WTC11 (cell line): ENCODE data around the gene KCTD18. TPM values are rescaled to one million over a fixed set of nuclear protein-coding genes. Genes with fewer than 3 reads are reported as not detected.

Source experiments
- ATAC-seq: fragments of 200-7000 bp; cut with Tn5 transposase; 2 replicates; pipeline ENCODE4 v1.10.0; 2021; ENCODE audit warnings: mild to moderate bottlenecking, moderate library complexity
- CTCF ChIA-PET: fragments of 300-600 bp; sonication (Branson Sonifier 250); formaldehyde crosslinking; loops from one replicate; lab custom pipeline; 2021; ENCODE audit warnings: antibody characterized with exemption; lab: Charles Lee
- POLR2A ChIA-PET: fragments of 350-600 bp; sonication (Branson Sonifier 250); formaldehyde crosslinking; loops from one replicate; lab custom pipeline; 2021; ENCODE audit warnings: antibody characterized with exemption; lab: Charles Lee
- DNase-seq: peaks from one replicate; pipeline ENCODE4 v3.0.0; 2021; ENCODE audit warnings: low spot score
- H3K27ac Mint-ChIP-seq: 2 replicates; pipeline ENCODE4 v1.8.0; 2021; ENCODE audit warnings: mixed read lengths
- H3K27me3 Mint-ChIP-seq: 2 replicates; pipeline ENCODE4 v1.8.0; 2021; ENCODE audit warnings: low read depth, mild to moderate bottlenecking, moderate library complexity, mixed read lengths
- H3K36me3 Mint-ChIP-seq: 2 replicates; pipeline ENCODE4 v1.8.0; 2021; ENCODE audit warnings: mixed read lengths
- H3K4me1 Mint-ChIP-seq: 2 replicates; pipeline ENCODE4 v1.8.0; 2022; ENCODE audit warnings: mixed read lengths
- H3K4me3 Mint-ChIP-seq: 2 replicates; pipeline ENCODE4 v1.8.0; 2021; ENCODE audit warnings: mild to moderate bottlenecking, moderate library complexity, mixed read lengths
- H3K9me3 Mint-ChIP-seq: 2 replicates; pipeline ENCODE4 v1.8.0; 2021; ENCODE audit warnings: mixed read lengths
- AR ChIP-seq: fragments of 250-450 bp; sonication (Bioruptor Pico); IDR thresholded peaks from 2 replicates; pipeline ENCODE4 v1.9.0; 2021; ENCODE audit warnings: mild to moderate bottlenecking
- ARID4B ChIP-seq: sonication (generic); formaldehyde crosslinking; IDR thresholded peaks from 2 replicates; pipeline ENCODE4 v1.8.0; 2023; ENCODE audit warnings: missing genetic modification reagents, mild to moderate bottlenecking, borderline replicate concordance
- ATF2 ChIP-seq: sonication (generic); formaldehyde crosslinking; IDR thresholded peaks from 2 replicates; pipeline ENCODE4 v1.8.1; 2022; ENCODE audit warnings: low read depth, missing genetic modification reagents, borderline replicate concordance
- ATF3 ChIP-seq: sonication (generic); formaldehyde crosslinking; conservative IDR thresholded peaks from 2 replicates; pipeline ENCODE4 v1.8.1; 2022; ENCODE audit warnings: mild to moderate bottlenecking, missing genetic modification reagents
- CBFB ChIP-seq: sonication (generic); formaldehyde crosslinking; IDR thresholded peaks from 2 replicates; pipeline ENCODE4 v1.8.1; 2022; ENCODE audit warnings: mild to moderate bottlenecking, low read depth, missing genetic modification reagents
- EMX1 ChIP-seq: fragments of 250-450 bp; sonication (Bioruptor Pico); IDR thresholded peaks from 2 replicates; pipeline ENCODE4 v1.8.0; 2021; ENCODE audit warnings: mild to moderate bottlenecking
- GABPB1 ChIP-seq: sonication (generic); formaldehyde crosslinking; IDR thresholded peaks from 2 replicates; pipeline ENCODE4 v1.8.1; 2023; ENCODE audit warnings: mild to moderate bottlenecking, missing genetic modification reagents
- IRF2 ChIP-seq: sonication (generic); formaldehyde crosslinking; IDR thresholded peaks from 2 replicates; pipeline ENCODE4 v1.8.0; 2022; ENCODE audit warnings: low read depth, missing genetic modification reagents, borderline replicate concordance
- MAX ChIP-seq: sonication (generic); formaldehyde crosslinking; IDR thresholded peaks from 2 replicates; pipeline ENCODE4 v1.8.0; 2022; ENCODE audit warnings: mild to moderate bottlenecking, missing genetic modification reagents
- MYBL2 ChIP-seq: sonication (generic); formaldehyde crosslinking; IDR thresholded peaks from 2 replicates; pipeline ENCODE4 v1.8.1; 2023; ENCODE audit warnings: mild to moderate bottlenecking, moderate library complexity, missing genetic modification reagents
- PRDM15 ChIP-seq: sonication (generic); formaldehyde crosslinking; IDR thresholded peaks from 2 replicates; pipeline ENCODE4 v1.8.0; 2022; ENCODE audit warnings: missing genetic modification reagents
- SMAD4 ChIP-seq: sonication (generic); formaldehyde crosslinking; IDR thresholded peaks from 2 replicates; pipeline ENCODE4 v1.8.0; 2022; ENCODE audit warnings: mild to moderate bottlenecking, missing genetic modification reagents
- USF2 ChIP-seq: sonication (generic); formaldehyde crosslinking; IDR thresholded peaks from 2 replicates; pipeline ENCODE4 v1.8.1; 2023; ENCODE audit warnings: mild to moderate bottlenecking, missing genetic modification reagents, moderate library complexity
- ZNF121 ChIP-seq: sonication (generic); formaldehyde crosslinking; IDR thresholded peaks from 2 replicates; pipeline ENCODE4 v1.8.0; 2023; ENCODE audit warnings: missing genetic modification reagents
- total RNA-seq: library from RNA; stranded (reverse); gene quantifications from 3 replicates; pipeline ENCODE4 v1.2.3, GENCODE V29; 2021

Gene KCTD18
- total RNA-seq, 1 experiment from 2014 or later, result 4.9 TPM

- CTCF ChIA-PET, result interaction anchor here (0.5 to 0.8 kb wide), 2 partner anchors 40 to 41 kb away, joined by 3 to 4 read pairs; no protein-coding TSS in a partner anchor
- H3K27me3 Mint-ChIP-seq, result no peaks in the 10 kb centered on the region
- no peak for ATAC-seq
- TF ChIP-seq SMAD4 (CRISPR knock-in tag), result no peak
- TF ChIP-seq ARID4B (CRISPR knock-in tag), result no peak
- TF ChIP-seq MYBL2 (CRISPR knock-in tag), result no peak
- no peak for TF ChIP-seq MAX (CRISPR knock-in tag)
- TF ChIP-seq IRF2 (CRISPR knock-in tag), result no peak
- no peak for TF ChIP-seq PRDM15
- no peak for TF ChIP-seq ATF3 (CRISPR knock-in tag)
- TF ChIP-seq AR (CRISPR knock-in tag), result no peak
- no peak for TF ChIP-seq USF2 (CRISPR knock-in tag)
- TF ChIP-seq ATF2, result no peak
- no peak for TF ChIP-seq ZNF121
- TF ChIP-seq CBFB (CRISPR knock-in tag), result no peak
- no peak for TF ChIP-seq GABPB1 (CRISPR knock-in tag)
- TF ChIP-seq EMX1 (CRISPR knock-in tag), result no peak
- TF ChIP-seq, all 79 proteins: peak for 0
- DNase-seq, result no peak
- Mint-ChIP-seq H3K4me3 (no peak overlapping the region), H3K4me1 (no peaks in the 10 kb centered on the region), H3K9me3 (no peaks in the 10 kb centered on the region), H3K27ac (no peak overlapping the region; the same call in 1 of the 2 replicates), H3K36me3 (peaks cover 71% of the 10 kb centered on the region)
- POLR2A ChIA-PET, result interaction anchor here (0.6 kb wide), 1 partner anchor 676 kb away, joined by 4 read pairs; no protein-coding TSS in a partner anchor
Measured at GRCh38 chr2:200443916-200444315, 66.0 kb downstream of the KCTD18 start.
